ENCODE measurements around the gene CROCC2.
"Not testable (repeated sequence)": the region's sequence is repeated elsewhere in the genome, so short reads cannot be mapped to it uniquely, and the experiment has no call there.

Gene CROCC2

GRCh38 chr2:240966906-240967680 lies 61.0 kb downstream of the CROCC2 start:
- no peak for DNase-seq (ENCODE audit: low spot score)

- no peak for DNase-seq (ENCODE audit: low spot score)
These were observed 61.8 kb downstream of the CROCC2 start for GRCh38 chr2:240967681-240968621.

GRCh38 chr2:240968731-240969624 lies 62.8 kb downstream of the CROCC2 start:
- DNase-seq (ENCODE audit: low spot score), result no peak

- DNase-seq (ENCODE audit: low spot score), result no peak
These were observed 64.0 kb downstream of the CROCC2 start for GRCh38 chr2:240970104-240970503.

GRCh38 chr2:240970816-240971215 lies 64.7 kb downstream of the CROCC2 start:
- no peak for DNase-seq (ENCODE audit: low spot score)

- DNase-seq (ENCODE audit: low spot score), result no peak
These were observed 66.1 kb downstream of the CROCC2 start for GRCh38 chr2:240972201-240972600.

GRCh38 chr2:240972636-240973521 lies 66.7 kb downstream of the CROCC2 start:
- peak; percentile 78 for DNase-seq (ENCODE audit: low spot score)

- no peak for DNase-seq (ENCODE audit: low spot score)
These were observed 68.8 kb downstream of the CROCC2 start for GRCh38 chr2:240974771-240975572.

GRCh38 chr2:240975903-240976302 lies 69.8 kb downstream of the CROCC2 start:
- not testable (repeated sequence) for DNase-seq (ENCODE audit: low spot score)

- DNase-seq (ENCODE audit: low spot score), result no peak
These were observed 75.1 kb downstream of the CROCC2 start for GRCh38 chr2:240981280-240981679.

GRCh38 chr2:240981871-240982800 lies 76.0 kb downstream of the CROCC2 start:
- DNase-seq (ENCODE audit: low spot score), result no peak

- no peak for DNase-seq (ENCODE audit: low spot score)
These were observed 76.7 kb downstream of the CROCC2 start for GRCh38 chr2:240982821-240983281.

- no peak for DNase-seq (ENCODE audit: low spot score)
These were observed 77.3 kb downstream of the CROCC2 start for GRCh38 chr2:240983361-240983995.

- no peak for DNase-seq (ENCODE audit: low spot score)
These were observed 77.9 kb downstream of the CROCC2 start for GRCh38 chr2:240983996-240984498.

- no peak for DNase-seq (ENCODE audit: low spot score)
These were observed 80.0 kb downstream of the CROCC2 start for GRCh38 chr2:240985881-240986786.

- DNase-seq (ENCODE audit: low spot score), result no peak
These were observed 80.8 kb downstream of the CROCC2 start for GRCh38 chr2:240986787-240987411.

- DNase-seq (ENCODE audit: low spot score), result no peak
These were observed 81.5 kb downstream of the CROCC2 start for GRCh38 chr2:240987588-240987987.

Measured in Ammon's horn (tissue), 1 donor.